ENCODE data around the gene CLSTN3.
A peak's percentile ranks its signal among the peaks of the same experiment; 100 is the strongest.

CLSTN3 gene

DNA sequence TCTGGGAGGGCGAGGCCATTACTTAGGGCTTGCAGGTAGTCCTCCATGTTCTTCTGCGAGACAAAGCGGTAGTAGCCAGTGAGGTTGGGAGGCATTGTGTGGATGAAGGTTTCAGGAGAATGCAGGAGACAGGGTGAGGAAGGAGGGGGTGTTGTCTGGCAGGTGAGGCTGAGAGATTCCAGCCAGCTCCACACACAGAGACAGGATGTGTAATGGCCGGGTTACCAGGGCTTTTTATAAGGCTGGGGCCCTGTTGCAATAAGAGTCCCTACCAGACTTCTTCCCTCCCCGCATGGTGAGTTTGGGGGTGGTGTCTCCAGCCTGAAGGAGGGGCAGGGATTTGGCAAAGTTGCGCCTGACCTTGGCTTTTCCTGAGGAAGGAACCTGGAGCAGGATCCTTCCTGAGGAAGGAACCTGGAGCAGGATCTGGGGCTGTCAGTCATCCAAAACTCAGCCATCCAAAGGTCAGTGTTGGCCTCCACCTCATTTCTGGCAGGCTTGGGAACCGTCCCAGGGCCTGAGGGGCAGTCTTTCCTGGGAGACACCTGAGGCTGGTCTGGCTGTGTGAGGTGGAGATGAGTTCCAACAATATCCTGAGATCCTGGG lies 1.4 kb upstream of the CLSTN3 start, which contains the start of gene RBP5:
TSS of gene RBP5 (minus strand) at position 209 of the 606 bp plus-strand sequence. CDS start at position 95, 114 bp downstream.
- no peak for DNase-seq

GRCh38 chr12:7129287-7129871 lies 792 bp upstream of the CLSTN3 start:
- no peak for DNase-seq

DNA sequence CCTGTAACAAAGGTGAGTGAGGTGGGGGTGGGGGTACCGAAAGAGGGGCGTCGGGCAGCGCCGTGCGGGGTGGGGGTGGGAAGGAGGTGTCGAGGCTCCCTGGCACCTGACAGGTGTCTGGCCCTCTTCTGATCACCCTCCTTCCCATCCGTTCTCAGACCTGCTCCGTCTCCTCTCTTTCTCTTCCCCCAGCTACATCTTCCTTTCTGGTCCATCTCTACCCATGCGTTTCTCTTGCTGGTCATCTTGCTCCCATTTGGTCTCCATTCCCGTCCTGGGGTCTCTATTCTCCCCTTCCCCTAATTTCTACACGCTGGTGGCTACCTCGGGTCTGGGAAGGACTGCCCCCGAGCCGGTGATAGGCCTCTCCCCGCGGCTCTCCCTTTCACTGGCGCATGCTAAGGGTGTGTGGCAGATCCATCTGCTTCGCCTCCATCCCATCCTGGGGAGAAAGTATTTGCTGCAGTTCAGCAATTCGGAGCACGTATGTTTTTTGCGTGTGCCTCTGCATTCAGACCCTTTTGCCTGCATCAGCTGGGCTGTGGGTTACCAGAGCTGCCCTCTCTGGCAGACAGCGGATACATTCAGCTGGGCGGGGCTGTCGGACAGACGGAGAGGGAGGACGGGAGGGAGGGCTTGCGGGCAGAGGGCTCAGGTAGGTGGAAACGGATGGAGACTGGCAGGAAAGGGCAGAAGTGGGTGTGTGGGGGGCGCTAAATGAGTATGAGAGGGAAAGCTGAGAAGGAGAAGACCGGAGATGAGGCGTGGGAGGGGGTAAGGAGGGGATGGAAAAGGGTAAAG lies 730 bp downstream of the CLSTN3 start:
- DNase-seq = peak; percentile 23

GRCh38 chr12:7131502-7131866 lies 1.3 kb downstream of the CLSTN3 start:
- DNase-seq = no peak

GRCh38 chr12:7134396-7135166 lies 4.4 kb downstream of the CLSTN3 start:
- no peak for DNase-seq

DNA sequence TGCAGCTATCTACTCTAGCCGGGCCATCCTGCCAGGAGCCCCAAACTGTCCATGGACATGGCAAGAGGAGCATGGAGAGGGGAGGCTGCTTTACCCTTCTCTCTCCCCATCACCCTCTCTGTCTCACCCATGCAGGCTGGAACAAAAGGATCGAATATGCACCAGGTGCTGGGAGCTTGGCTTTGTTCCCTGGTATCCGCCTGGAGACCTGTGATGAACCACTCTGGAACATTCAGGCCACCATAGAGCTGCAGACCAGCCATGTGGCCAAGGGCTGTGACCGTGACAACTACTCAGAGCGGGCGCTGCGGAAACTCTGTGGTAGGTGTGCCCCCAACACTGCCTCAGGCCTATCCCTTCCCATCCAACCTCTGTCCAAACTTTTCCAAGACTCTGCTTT lies 5.9 kb downstream of the CLSTN3 start:
- no peak for DNase-seq

GRCh38 chr12:7136676-7137075 lies 6.5 kb downstream of the CLSTN3 start:
- no peak for DNase-seq

GRCh38 chr12:7137908-7138307 lies 7.7 kb downstream of the CLSTN3 start:
- DNase-seq = no peak

GRCh38 chr12:7139200-7139599 lies 9.0 kb downstream of the CLSTN3 start:
- no peak for DNase-seq

DNA sequence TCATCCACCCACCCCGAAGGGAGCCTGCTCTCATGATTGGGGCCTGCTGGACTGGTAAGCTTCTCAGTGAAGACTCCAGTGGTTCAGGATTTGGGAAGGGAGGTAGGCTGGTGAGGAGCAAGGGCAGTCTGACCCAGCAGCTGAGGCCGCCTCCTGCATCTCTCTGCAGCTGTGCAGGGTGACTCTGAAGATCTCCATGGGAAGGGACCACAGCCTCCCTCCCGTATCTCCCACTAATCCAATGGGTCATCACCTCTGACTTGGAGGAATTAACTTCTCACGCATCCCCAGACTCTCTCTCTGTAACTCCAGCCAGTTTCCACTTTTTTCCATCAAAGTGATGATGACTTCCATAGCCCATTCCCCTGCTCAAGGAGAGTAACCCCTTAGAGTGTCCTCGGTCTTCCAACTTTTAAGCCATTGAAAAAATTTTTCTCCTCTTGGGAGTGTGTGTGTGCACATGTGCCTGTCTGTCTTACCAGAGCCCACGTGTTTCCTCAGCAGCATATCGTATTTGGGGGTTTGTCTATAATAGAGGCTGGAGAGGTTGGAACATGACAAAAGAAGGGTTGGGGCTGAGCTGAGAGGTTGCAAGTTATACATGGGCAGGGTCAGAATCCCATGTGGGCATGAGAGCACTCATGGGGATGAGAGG lies 11.3 kb downstream of the CLSTN3 start:
- DNase-seq = no peak

GRCh38 chr12:7142056-7142644 lies 12.0 kb downstream of the CLSTN3 start:
- peak; percentile 25 for DNase-seq

- DNase-seq = no peak
These were observed 12.8 kb downstream of the CLSTN3 start for GRCh38 chr12:7142809-7143465.

- no peak for DNase-seq
These were observed 13.4 kb downstream of the CLSTN3 start for GRCh38 chr12:7143564-7143963.

GRCh38 chr12:7144414-7145120 lies 14.4 kb downstream of the CLSTN3 start:
- peak; percentile 70 for DNase-seq

- no peak for DNase-seq
These were observed 15.5 kb downstream of the CLSTN3 start for GRCh38 chr12:7145671-7146070.

DNA sequence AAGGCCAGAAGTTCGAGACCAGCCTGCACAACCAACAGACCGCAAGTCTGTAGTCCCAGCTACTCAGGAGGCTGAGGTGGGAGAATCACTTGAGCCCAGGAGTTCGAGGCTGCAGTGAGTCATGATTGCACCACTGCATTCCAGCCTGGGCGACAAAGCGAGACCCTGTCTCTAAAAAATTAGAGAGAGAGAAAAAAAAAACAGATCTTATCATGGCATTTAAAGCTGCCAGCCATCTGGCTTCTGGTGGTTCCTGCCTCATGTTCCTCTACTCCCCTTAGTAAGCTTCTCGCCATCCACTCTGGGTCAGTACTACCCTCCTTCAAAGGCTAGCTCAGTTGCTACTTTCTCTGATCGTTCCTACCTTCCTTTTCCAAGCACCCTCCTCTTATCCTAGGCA lies 16.1 kb downstream of the CLSTN3 start:
- DNase-seq = no peak

DNA sequence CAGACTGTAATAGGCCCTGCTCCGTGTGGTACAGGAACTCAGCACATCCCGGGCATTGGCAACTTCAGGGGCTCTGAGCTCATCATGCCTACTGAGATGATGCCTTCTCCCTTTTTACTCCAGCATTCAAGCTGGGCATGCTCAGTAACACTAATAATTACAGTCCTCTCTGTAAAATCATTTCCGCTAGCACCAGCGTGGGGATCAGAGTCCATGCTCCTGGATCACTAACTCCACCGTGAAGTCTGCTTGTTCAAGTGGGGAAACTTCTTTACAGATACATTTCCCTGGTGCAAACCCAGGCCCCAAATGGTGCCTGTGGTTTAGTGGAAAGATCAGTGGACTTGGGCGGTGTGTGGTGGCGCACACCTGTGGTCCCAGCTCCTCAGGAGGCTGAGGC lies 16.7 kb downstream of the CLSTN3 start:
- no peak for DNase-seq

- DNase-seq = no peak
These were observed 20.2 kb downstream of the CLSTN3 start for GRCh38 chr12:7150356-7150755.

DNA sequence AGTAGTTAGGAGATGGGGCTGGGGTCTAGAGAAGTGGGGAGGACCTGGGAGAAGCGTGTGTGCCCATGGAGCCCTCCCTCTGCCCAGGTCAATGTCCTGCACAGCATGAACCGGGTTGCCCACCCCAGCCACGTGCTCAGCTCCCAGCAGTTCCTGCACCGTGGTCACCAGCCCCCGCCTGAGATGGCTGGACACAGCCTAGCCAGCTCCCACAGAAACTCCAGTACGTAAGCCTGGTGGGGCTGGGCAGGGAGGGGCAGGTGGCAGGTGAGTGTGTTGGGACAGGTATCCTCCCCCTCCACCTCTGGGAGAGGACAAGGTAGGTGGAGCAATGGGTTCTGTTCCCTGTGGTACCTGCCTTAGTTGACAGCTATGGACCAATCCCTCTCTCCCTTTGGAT lies 20.7 kb downstream of the CLSTN3 start:
- DNase-seq = no peak

GRCh38 chr12:7151532-7151931 lies 21.4 kb downstream of the CLSTN3 start:
- no peak for DNase-seq

- no peak for DNase-seq
These were observed 22.6 kb downstream of the CLSTN3 start for GRCh38 chr12:7152818-7153217.

Measured in NCI-H1694 treated with DMSO at 0.1 percent for 48 hours (cell line).